Measurements from ENCODE around the gene GPC3.

The GPC3 gene

GRCh38 chrX:133689997-133690599 is 295.3 kb downstream of the GPC3 start:
- no peak for DNase-seq
- TF ChIP-seq CTCF (IDR thresholded peaks at IDR 0.05; ENCODE audit: low read depth, low read length, missing control alignments), result no peak
- H3K4me3 ChIP-seq (ENCODE audit: low read depth, low read length), result no peak overlapping the region
- in situ Hi-C loops (cut with HindIII; ENCODE audit: low pct_ligation_motif_present, low sequenced_read_pairs), result no loop called here
- no peak overlapping the region for H3K27ac ChIP-seq
- H3K36me3 ChIP-seq (replicated peaks), result no peaks in the 10 kb centered on the region
- no peaks in the 10 kb centered on the region for H3K27me3 ChIP-seq (replicated peaks)

- Histone ChIP-seq H3K27ac (no peak overlapping the region), H3K36me3 (replicated peaks) (no peaks in the 10 kb centered on the region), H3K4me3 (ENCODE audit: low read depth, low read length) (no peak overlapping the region), H3K27me3 (replicated peaks) (no peaks in the 10 kb centered on the region)
- DNase-seq, result no peak
- in situ Hi-C loops (cut with HindIII; ENCODE audit: low pct_ligation_motif_present, low sequenced_read_pairs), result no loop called here
- no peak for TF ChIP-seq CTCF (IDR thresholded peaks at IDR 0.05; ENCODE audit: low read depth, low read length, missing control alignments)
Measured at GRCh38 chrX:133685822-133686221, 299.6 kb downstream of the GPC3 start.

- H3K36me3 ChIP-seq (replicated peaks), result no peaks in the 10 kb centered on the region
- TF ChIP-seq CTCF (IDR thresholded peaks at IDR 0.05; ENCODE audit: low read depth, low read length, missing control alignments), result no peak
- no peak overlapping the region for H3K4me3 ChIP-seq (ENCODE audit: low read depth, low read length)
- H3K27ac ChIP-seq, result no peak overlapping the region
- in situ Hi-C loops (cut with HindIII; ENCODE audit: low pct_ligation_motif_present, low sequenced_read_pairs), result no loop called here
- no peak for DNase-seq
- H3K27me3 ChIP-seq (replicated peaks), result no peaks in the 10 kb centered on the region
Measured at GRCh38 chrX:133681897-133682296, 303.5 kb downstream of the GPC3 start.

- no peak for TF ChIP-seq CTCF (IDR thresholded peaks at IDR 0.05; ENCODE audit: low read depth, low read length, missing control alignments)
- H3K36me3 ChIP-seq (replicated peaks), result no peaks in the 10 kb centered on the region
- no peak for DNase-seq
- no peak overlapping the region for H3K4me3 ChIP-seq (ENCODE audit: low read depth, low read length)
- in situ Hi-C loops (cut with HindIII; ENCODE audit: low pct_ligation_motif_present, low sequenced_read_pairs), result no loop called here
- H3K27ac ChIP-seq, result no peak overlapping the region
- no peaks in the 10 kb centered on the region for H3K27me3 ChIP-seq (replicated peaks)
Measured at GRCh38 chrX:133681421-133681820, 304.0 kb downstream of the GPC3 start.

- no peak overlapping the region for H3K27ac ChIP-seq
Measured at GRCh38 chrX:133677123-133678063, 308.0 kb downstream of the GPC3 start.

More at GRCh38 chrX:133677123-133678063, 308.0 kb downstream of the GPC3 start:
- H3K4me3 ChIP-seq (ENCODE audit: low read depth, low read length), result no peak overlapping the region
- in situ Hi-C loops (cut with HindIII; ENCODE audit: low pct_ligation_motif_present, low sequenced_read_pairs), result no loop called here
- TF ChIP-seq CTCF (IDR thresholded peaks at IDR 0.05; ENCODE audit: low read depth, low read length, missing control alignments), result no peak
- H3K27me3 ChIP-seq (replicated peaks), result no peaks in the 10 kb centered on the region
- H3K36me3 ChIP-seq (replicated peaks), result no peaks in the 10 kb centered on the region
- no peak for DNase-seq

Measured in brain microvascular endothelial cell (primary cell).